Head of caudate nucleus (tissue), 42 donors: ENCODE data around the gene PDE9A.
A peak's percentile ranks its signal among the peaks of the same experiment; 100 is the strongest.

Source experiments
- DNase-seq, 42 donors: peaks; one replicate each; pipeline versions ENCODE4 v3.0.0 to v3.0.0-alpha.2; 2020 to 2021; ENCODE audit warnings: mixed read lengths in 7 of 42
- intact Hi-C: fragments of 100-400 bp; cut with DNase I; formaldehyde crosslinking; loops from one replicate; pipeline ENCODE4 v1.15.0; 2022

The PDE9A gene

DNA sequence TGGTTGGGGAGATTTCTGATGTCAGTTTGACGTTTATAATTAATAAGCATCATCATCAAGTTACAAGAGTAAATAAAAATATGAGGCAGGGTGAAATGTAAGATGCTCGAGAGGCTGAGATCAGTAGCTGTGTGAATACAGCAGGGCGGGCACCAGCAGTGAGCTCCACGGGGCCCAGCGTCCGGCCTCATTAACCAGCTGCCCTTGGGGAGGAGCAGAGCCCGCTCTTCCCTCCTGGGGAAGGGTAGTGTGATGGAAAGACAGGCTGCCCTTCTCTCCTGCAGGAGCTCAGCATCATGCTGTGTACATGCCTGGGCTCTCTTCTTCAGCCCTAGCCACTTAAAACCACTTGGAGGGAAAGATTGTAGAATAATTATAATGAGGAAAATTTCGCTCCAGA lies 23.4 kb downstream of the PDE9A start:
- intact Hi-C loops = no loop called here
- no peak for DNase-seq

DNA sequence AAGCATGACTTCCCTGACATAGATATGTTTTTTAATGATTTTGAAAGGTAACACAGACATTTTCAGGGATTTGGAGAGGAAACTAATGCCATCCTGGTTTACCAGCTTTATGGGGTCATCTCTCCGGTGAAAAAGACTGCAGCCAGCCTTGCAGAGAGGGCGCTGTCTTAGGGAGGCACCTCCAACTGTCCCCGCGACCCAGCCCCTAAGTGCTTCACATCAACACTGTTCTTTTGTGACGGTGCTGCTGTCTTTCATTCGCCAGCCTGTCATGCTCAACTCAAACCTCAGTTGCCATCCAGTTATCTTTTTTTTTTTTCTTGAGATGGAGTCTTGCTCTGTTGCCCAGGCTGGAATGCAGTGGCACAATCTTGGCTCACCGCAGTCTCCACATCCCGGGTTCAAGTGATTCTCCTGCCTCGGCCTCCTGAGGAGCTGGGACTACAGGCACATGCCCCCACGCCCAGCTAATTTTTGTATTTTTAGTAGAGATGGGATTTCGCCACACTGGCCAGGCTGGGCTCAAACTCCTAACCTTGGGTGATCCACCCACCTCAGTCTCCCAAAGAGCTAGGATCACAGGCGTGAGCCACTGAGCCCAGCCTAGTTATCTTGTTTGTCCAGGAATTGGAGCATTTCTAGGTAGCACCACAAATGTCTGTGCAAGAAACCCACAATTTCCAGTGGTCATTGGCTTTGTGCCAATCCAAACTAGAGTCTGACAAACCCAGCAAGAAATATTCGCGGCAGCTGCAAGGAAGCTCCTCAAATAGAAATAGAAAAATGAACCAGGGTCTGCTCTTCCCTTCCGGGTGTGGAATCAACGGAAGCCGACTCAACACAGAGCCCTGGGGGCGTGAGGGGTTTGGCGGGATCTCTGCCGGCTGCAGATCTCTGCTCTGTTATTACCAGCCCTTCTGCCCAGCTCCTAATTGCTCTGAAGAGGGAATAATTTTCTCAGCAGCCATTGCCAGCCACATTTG lies 24.2 kb downstream of the PDE9A start:
- intact Hi-C loops = no loop called here
- DNase-seq = no peak

DNA sequence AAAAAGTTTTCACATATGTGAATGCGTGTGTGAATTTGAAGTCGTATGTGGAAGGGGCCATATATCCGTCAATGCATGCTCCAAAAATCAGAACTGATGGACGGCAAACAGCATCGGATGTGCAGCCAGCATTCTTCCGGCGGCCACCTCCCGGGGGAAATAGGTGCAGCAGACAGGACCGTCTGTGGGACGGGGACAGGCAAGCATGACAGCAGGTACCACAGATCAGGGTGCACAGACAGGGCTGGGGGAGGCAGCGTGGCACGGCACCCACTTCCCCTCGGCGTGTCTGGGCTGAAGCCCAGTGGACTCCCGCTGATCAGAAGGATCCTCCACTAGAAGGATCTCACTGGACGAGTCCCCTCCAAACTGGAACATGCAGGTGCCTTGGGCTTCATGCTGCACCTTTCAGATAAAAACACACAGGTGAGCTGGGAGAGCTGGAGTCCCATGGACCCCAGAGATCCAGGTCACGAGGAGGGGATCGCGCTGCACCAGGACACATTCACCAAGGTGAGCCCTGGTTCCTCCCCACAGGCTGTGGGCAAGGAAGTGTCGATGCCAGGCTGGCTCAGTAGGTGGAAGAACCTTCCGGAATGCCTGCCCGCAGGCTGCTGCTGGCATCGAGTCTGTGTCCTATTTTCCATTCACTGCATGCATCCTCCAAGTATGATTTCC lies 25.3 kb downstream of the PDE9A start:
- intact Hi-C loops = no loop called here
- DNase-seq = no peak

DNA sequence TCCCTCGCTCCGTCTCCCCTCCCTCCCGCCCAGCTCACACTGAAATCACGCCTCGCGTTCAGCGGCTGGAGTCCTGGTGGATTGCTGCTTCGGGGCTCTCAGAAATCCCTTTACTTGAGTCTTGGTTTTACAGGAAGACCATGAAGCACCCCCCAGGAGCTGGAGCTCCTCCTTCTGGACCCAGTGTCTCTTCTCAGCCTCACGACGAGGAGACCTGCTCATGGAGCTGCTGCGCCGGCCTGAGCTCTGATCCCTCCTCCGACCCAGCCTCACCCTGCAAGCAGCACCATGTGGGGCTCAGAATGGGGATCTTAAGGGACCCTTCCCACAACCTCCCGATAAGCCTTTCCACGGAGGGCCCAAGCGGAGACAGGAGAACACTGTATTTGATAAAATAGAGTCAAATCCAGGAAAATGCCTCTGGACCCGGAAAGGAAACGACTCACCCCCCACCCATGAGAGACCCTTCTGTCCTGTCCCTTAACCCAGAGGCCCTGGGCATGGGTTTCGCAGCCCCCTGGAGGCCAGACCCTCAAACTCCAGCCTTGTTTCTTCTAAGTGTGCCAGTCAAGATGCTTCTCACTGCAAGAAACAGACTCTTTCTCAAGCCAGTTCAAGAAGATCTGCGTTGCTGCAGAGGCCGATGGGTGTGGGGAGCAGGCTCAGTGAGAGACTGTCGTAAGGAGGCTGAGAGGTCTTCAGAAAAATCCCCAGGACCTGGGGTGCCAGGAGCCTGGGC lies 26.1 kb downstream of the PDE9A start:
- intact Hi-C loops = no loop called here
- DNase-seq = no peak

DNA sequence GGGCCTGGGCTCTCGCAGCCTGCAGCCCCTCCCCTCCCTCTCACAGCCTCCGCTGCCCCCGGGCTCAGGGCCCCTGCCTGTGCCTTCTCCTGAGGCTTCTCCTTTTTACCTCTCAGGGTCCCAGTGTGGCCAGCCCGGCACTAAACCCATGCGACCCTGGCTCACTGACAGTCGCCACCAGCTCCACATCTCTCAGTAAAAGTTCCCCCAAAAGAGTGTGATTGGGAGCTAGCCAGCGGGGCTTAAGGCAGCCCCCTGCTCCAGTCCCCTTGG lies 26.6 kb downstream of the PDE9A start:
- DNase-seq = no peak
- intact Hi-C loops = no loop called here

DNA sequence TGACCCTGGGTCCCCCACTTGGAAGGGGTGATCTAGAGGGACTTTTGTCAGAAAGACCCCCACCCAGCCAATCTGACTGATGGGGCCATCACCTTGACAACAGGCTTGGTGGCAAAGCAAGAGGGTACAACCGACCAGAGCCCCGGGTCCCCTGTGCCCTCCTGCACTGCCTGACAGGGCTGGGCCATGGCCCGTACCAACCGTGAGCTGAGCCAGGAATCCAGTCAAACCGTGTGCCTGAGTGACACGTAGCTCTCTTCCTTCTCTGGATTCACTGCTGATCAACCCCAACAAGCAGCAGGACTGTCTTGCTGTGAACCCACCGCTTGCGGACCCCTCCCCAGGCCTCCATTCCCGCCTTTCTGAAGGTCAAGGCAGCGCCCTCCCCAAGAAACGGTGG lies 27.0 kb downstream of the PDE9A start:
- intact Hi-C loops = no loop called here
- DNase-seq = no peak

DNA sequence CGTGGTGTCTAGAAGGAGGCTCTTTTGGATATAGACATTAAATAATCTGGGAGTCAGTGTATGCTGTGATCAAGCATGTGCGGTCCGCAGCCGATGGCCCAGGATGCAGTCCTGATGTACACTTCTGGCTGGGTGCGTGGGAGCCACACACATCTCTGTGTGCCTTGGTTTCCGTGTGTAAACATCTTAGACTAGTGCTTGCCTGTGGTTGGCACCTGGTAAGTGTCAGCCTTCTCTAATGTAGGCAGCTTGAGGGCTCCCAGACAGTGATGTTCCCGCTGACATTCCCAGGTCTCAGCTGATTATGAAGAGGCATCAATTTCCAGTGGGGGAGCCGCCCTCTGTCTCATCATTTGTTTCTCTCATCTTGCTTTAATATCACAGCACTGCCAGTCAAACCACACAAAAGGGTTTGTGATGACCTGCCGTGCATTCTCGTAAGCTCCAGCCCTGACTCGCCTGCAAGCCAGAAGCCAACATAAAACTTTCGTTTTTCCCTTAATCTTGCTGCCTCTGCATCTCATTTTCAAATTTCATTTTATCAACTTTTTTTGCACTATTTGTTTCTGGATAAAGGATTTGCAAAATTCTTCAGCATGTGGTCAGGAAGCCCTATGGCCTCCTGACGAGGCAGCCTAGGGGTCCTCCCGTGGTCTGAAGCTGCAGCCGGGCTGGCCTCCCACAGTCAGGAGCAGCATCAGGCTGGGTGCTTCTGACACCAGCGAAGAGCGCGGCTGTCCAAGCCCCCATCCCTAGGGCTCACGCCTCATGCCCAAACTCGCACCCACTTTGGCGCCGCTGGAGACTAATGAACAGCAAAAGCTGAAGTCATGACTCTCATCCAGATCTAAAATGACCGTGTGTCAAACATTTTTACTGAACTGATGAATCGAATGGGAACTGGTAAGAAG lies 28.1 kb downstream of the PDE9A start:
- peak in 8 of 42 donors; percentile 35 to 67 (median 52) for DNase-seq
- intact Hi-C loops = no loop called here

DNA sequence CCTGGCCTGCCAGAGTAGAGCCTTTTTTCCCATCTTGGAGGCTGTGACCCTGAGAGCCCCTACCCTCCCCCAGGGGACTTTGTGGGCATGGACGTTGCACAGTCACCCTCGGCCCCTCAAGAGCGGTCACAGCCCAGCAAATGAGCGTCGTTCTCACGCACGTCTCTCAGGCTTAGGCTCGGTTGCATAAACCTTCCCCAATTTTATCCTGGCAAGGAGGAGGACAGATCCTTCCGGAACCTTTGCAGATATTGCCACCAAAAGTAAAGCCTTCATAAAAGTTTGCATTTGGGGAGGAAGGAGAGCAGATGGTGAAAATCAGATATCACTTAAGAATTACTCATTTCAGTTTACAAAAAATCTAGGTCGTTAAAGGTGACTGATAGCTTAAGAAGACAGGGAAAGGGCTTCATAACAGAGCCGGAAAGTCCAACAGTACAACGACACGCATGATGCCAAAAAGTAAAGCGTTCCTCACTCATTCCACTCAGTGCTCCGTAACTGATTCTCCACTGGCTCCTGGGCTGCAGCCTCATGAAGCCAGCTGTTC lies 29.3 kb downstream of the PDE9A start:
- DNase-seq = no peak
- intact Hi-C loops = no loop called here

DNA sequence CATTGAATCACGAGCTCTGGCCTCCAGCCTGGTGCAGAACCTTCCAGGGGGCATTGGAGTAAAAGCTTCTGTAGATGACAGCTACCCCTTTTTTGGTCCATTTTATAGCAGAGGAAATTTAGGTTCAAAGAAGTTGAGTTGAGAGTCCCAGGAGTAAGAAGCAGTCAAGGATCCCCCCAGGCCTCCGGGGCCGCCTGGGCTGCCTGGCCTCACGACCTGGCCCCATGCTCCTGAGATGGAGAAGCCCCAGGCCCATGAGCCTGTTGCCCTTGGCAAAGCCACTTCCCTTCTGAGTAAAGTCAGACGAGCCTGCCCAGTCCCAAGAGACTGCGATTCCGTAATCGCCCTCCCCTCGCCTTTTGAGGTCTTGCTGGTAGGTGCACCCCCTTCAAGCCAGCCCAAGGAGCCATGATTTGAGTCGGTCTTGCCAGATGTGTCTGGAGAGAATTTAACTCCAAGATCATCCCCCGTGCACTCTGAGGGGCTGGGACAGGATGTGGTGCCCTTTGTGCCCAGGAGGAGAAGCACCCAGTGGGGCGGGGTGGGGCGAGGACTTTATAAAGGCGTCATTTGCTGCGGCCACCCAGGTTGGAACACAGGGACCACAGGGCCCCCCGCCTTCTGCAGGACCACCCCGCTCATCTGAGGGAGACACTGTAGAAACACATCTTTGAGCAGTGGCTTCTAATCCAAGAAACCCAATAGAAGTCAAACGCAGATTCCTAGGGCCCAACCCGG lies 30.1 kb downstream of the PDE9A start:
- no peak for DNase-seq
- intact Hi-C loops = no loop called here

DNA sequence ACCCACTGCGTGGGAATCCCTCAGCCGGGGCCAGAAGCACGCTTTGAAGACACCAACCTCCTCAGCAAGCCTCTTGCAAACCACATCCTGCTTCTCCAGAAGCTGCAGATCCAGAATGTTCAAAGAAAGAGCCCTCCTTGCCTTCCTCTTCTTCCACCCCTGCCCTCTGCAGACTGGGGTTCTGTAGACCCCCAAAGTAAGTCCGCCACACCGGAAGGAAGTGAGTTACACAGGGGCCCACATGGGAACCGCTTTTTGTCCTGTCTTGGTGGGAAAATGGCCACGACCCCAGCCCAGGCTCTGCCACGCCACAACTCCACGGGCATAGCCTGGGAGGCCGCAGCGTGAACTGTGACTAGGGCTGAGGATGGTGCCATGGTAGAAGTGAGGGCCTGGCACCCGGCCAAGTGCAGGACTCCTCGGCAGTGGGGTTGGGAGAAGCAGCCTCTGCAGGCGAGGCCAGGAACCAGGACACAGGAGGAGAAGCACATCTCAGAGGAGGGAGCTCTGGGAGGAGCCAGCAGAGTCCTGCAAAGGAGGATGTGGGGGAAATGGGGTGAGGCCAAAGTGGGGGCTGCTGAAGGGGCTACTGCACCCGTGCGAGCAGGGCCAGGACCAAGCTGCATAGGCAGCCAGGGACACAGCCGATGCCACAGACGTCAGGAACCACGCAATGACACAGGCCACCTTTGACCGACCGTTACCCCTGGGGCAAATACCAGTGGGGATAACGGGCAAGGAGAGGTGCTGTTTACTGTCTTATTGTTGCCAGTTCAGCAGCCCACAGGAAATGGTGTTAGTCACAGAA lies 30.9 kb downstream of the PDE9A start:
- intact Hi-C loops = no loop called here
- no peak for DNase-seq

DNA sequence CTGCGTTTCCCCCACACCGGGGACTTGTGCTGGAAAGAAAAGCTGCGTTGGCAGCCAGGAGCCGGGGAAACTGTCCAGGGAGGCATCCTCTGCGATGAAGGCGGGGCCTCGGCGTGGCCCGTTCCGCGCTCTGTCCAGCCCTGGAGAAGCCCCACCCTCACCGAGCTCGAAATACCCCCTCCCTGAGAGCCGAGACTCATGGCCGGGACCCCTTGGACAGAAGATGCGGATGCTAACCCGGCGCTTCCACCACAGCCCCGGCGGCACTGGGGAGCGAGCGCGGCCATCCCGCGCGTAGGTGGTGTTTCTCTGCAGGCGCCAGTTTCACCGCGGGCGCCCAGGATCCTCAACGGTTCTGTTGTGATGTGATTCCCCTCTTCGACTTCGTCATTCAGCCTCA lies 31.6 kb downstream of the PDE9A start:
- intact Hi-C loops = no loop called here
- DNase-seq = peak in 1 of 42 donors; percentile 27

DNA sequence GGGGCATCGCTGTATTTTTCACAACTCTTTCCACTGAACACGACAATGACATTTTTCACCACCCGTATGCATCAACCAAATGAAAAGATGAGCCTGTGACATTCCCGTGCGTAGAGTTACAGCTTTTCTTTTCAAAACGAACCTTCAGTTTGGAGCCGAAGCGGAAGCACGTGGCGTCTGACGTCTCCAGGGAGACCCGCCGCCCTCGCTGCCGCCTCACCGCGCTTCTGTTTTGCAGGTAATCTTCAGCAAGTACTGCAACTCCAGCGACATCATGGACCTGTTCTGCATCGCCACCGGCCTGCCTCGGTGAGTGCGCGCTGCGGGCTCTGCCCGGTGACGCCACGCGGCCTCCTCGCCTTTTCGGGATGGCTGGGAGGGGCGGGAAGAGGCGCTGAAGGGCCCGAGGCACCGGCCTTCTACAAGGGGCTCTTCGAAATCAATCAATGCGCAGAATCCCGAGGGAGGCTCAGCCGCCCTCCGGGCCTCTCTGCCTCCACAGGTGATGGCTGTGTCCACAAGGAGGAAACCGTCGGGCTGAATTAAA lies 32.6 kb downstream of the PDE9A start:
- peak in 28 of 42 donors; percentile 34 to 73 (median 54) for DNase-seq
- intact Hi-C loops = no loop called here

DNA sequence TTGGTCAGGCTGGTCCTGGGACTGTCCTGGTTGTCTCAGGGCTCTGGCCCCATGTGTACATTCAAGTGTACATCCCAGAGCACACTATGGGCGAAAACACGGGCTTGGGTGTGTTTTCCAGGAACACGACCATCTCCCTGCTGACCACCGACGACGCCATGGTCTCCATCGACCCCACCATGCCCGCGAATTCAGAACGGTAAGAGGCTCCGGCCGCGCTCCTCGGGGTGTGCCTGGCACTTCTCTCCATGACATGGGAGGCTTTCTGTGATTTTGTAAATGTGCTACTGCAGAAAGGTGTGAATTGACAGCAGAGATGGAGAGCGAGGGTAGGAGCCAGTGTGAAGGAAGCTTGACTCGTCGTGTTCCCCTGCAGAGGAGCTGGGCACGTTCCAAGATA lies 34.4 kb downstream of the PDE9A start:
- DNase-seq = no peak
- intact Hi-C loops = no loop called here

DNA sequence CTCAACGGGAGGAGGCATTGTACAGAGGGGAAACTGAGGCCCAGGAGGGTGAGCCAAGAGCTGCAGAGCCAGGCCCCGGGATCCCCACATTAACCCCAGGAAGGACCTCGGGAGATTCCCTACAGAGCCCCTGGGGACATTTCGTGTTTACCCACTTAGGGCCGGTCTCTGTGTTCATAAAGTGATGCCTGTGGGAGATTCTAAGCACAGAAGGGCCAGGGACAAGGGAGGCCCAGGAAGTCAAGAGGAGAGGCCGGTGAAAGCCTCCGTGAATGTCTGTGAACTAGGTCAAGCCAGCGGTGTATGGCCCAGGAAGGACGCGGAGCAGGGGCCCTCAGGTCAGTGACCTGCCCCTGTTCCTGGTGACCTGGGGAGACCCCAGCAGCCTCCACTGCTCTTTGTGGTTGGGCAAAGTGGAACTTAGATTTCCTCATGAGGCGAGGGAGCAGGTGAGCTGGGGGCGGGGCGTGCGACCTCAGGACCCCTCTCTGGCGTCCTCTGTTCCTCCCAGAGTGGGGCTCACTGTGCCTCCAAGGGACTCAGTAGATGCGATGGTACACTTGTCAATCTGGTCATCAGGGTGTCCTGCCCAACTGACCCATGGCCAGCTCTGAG lies 34.9 kb downstream of the PDE9A start:
- no peak for DNase-seq
- intact Hi-C loops = no loop called here

DNA sequence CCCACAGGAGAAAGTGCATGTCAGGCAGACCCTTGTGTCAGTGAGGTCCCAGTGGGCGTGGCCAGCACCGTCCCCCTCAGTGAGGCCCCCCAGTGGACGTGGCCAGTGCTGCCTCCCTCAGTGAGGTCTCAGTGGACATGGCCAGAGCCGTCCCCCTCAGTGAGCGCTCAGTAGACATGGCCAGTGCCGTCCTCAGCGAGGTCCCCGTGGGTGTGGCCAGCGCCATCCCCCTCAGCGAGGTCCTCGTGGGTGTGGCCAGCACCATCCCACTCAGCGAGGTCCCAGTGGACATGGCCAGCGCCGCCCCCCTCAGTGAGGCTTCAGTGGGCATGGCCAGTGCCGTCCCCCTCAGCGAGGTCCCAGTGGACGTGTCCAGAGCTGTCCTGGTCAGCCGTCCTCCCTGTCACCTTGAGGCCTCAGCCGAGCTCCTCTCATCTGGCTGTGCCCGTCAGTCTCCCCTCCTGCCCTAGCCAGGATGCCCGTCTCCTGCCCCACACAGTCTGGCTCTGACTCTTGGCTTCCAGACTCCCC lies 35.5 kb downstream of the PDE9A start:
- no peak for DNase-seq
- intact Hi-C loops = no loop called here

DNA sequence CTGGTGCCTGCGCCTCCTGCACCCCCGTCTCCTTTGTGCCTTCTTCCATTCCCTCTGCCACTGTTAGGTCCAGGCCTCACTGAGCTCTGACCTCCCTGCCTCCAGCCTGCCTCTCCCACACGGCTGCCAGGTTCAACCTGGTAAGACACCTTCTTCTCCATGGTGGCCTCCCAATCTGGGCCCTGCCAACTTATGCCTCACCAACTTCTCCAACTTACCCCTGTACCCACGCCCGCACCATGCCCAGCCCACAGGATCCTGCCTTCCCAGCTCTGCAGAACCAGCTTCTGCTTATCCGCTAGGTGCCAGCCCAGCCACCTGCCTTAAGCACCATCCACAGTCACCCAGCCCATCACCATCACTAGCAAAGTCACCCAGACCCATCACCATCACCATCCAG lies 37.2 kb downstream of the PDE9A start:
- DNase-seq = no peak
- intact Hi-C loops = loop anchor here (10.0 kb wide), 1 partner anchor 56 kb away; no protein-coding TSS in a partner anchor
